Measurements from ENCODE around the gene ASS1. TPM values are rescaled to one million over a fixed set of nuclear protein-coding genes. Genes with fewer than 3 reads are reported as not detected.
"Not testable (repeated sequence)": the region's sequence is repeated elsewhere in the genome, so short reads cannot be mapped to it uniquely, and the experiment has no call there.

Gene ASS1
- polyA plus RNA-seq, 1 donor from 2014 or later = not detected

GRCh38 chr9:130434656-130435055, 10.1 kb upstream of the ASS1 start:
- H3K4me1 Mint-ChIP-seq, H3K9me3 Mint-ChIP-seq, H3K27ac Mint-ChIP-seq, H3K4me3 Mint-ChIP-seq, H3K36me3 Mint-ChIP-seq: not testable (repeated sequence)
- H3K27me3 Mint-ChIP-seq = peaks cover 37% of the 10 kb centered on the region

- Mint-ChIP-seq H3K9me3 (peaks cover 4 to 12% (median 6%) of the 10 kb centered on the region in 3 donors), H3K4me3 (no peak overlapping the region), H3K4me1 (peaks cover 0 to 3% (median 0%) of the 10 kb centered on the region in 3 donors), H3K27ac (no peak overlapping the region), H3K36me3 (peaks cover 2% of the 10 kb centered on the region), H3K27me3 (peaks cover 31% of the 10 kb centered on the region)
Measured at GRCh38 chr9:130437011-130437789, 7.6 kb upstream of the ASS1 start.

- Mint-ChIP-seq H3K36me3 (peaks cover 2% of the 10 kb centered on the region), H3K4me3 (no peak overlapping the region), H3K27me3 (peaks cover 27% of the 10 kb centered on the region)
Measured at GRCh38 chr9:130438382-130438981, 6.3 kb upstream of the ASS1 start.

DNA sequence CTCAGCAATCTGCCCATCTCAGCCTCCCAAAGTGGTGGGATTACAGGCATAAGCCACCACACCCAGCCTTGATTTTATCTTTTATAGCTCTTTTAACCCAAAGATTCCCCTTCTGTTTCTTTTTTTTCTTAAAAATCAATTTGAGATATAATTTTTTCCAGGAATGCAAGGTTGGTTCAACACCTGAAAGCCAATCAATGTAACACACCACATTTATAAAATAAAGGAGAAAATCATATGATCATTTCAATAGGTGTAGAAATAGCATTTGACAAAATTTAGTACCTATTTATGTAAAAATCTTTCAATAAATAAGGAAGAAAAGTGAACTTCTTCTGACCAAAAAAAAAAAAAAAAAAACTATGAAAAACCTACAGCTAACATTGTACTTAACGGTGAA, 3.7 kb upstream of the ASS1 start:
- peaks cover 23% of the 10 kb centered on the region for H3K27me3 Mint-ChIP-seq
- H3K4me3 Mint-ChIP-seq = no peak overlapping the region
- peaks cover 4 to 12% (median 6%) of the 10 kb centered on the region in 3 donors for H3K9me3 Mint-ChIP-seq
- H3K36me3 Mint-ChIP-seq = peaks cover 2% of the 10 kb centered on the region
- no peaks in the 10 kb centered on the region for H3K4me1 Mint-ChIP-seq
- H3K27ac Mint-ChIP-seq = no peak overlapping the region

More at GRCh38 chr9:130438382-130438981, 6.3 kb upstream of the ASS1 start:
- Mint-ChIP-seq H3K4me1 (no peaks in the 10 kb centered on the region), H3K9me3 (peaks cover 4 to 12% (median 6%) of the 10 kb centered on the region in 3 donors), H3K27ac (no peak overlapping the region)

- Mint-ChIP-seq H3K4me1 (no peaks in the 10 kb centered on the region), H3K36me3 (peaks cover 2% of the 10 kb centered on the region), H3K27me3 (peaks cover 19% of the 10 kb centered on the region), H3K27ac (no peak overlapping the region), H3K4me3 (no peak overlapping the region), H3K9me3 (peaks cover 4 to 12% (median 6%) of the 10 kb centered on the region in 3 donors)
Measured at GRCh38 chr9:130442746-130443455, 1.9 kb upstream of the ASS1 start.

DNA sequence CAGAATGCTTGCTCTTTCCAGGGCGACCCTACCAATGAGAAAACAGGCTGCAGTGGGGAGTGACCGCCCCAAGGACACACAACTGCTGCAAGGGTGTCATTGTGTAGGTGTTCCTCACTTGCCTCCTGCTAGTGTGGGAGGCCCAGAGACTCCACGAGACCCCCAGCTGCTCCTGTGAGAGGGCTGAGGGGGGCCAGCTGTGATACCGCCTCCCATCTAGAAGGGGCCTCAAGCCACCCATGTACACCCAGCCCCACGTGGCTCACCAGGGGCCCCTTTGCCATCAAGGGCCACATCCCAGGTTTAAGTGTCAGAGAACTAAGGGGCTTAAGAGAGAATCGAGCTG, 1.3 kb upstream of the ASS1 start:
- Mint-ChIP-seq H3K27me3 (peaks cover 20% of the 10 kb centered on the region), H3K4me3 (peak overlapping the region in 2 of 4 donors; percentile 35 to 57), H3K36me3 (peaks cover 2% of the 10 kb centered on the region), H3K4me1 (no peaks in the 10 kb centered on the region), H3K27ac (no peak overlapping the region), H3K9me3 (peaks cover 4 to 12% (median 6%) of the 10 kb centered on the region in 3 donors)

DNA sequence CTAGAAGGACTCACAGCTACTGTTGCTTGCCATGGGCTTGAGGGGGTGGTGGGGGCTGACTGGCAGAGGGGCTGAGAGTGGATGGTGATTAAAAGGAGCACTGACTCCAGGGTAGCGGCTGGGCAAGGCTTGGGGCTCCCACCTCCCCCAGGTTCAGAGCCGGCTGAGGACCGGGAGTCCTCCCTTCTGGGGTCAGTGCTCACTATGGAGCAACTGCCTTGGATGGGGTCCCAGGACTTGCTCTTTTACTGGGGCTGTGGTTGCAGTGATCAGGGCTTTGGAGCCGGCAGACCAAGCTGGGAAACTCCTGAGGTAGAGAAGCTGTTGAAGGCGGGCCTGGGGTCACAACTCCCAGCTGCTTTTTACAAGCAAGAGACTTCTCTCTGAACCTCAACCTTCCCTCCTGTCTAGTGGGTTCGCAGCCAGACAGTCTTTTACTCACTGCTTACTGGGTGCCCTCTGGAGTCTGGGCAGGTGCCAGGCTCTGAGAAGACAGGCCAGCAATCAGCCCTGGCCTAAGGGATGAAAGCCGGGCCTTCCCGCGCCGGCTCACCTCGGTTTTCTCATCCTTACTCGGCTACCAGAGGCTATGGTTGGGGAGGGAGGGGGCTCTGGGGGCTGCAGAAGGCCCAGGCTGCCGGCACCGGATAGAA, 795 bp upstream of the ASS1 start:
- H3K36me3 Mint-ChIP-seq = peaks cover 2% of the 10 kb centered on the region
- peaks cover 24% of the 10 kb centered on the region for H3K27me3 Mint-ChIP-seq

DNA sequence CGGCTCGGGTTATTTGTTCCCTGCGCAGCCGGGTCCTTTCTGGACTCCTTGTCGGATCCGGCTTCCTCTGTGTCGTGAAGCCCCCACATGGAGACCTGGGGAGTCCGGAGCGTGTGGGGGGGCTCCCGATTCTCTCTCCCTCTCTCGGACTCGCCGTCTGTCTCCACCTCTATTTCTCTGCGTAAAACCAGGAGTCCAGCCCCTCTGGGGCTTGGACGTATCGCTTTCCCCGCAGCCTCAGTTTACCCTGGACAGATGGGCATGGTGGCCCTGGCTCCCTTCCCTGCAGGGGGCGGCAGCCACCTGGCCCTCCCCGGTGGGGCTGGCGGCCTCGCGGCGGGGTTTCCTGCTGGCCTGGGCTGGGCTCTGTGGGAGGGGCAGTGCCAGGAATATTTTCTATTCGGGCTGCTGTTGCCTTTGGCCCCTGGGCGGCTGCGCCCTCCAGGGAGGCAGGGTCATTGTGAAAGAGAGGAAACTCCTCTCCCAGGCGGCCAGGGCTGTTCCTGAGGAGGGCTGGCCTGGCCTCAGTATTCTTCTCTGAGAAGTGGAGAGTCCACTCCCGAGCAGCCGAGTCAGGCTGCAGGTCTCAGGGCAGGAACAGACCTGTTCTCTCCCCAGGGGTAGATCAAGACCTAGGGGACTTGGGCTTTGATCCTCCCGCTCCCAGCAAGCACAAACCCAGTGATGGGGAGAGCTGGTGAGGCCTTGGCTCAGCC, 665 bp downstream of the ASS1 start:
- Mint-ChIP-seq H3K9me3 (peaks cover 2 to 9% (median 6%) of the 10 kb centered on the region in 3 donors), H3K36me3 (peaks cover 2% of the 10 kb centered on the region), H3K4me3 (peak overlapping the region; percentile 26 to 79 (median 58)), H3K27ac (no peak overlapping the region), H3K27me3 (peaks cover 30% of the 10 kb centered on the region), H3K4me1 (no peaks in the 10 kb centered on the region)

More for the DNA sequence above, 795 bp upstream of the ASS1 start:
- Mint-ChIP-seq H3K4me1 (no peaks in the 10 kb centered on the region), H3K9me3 (peaks cover 4 to 12% (median 6%) of the 10 kb centered on the region in 3 donors), H3K4me3 (peak overlapping the region in 2 of 4 donors; percentile 45 to 57), H3K27ac (no peak overlapping the region)

DNA sequence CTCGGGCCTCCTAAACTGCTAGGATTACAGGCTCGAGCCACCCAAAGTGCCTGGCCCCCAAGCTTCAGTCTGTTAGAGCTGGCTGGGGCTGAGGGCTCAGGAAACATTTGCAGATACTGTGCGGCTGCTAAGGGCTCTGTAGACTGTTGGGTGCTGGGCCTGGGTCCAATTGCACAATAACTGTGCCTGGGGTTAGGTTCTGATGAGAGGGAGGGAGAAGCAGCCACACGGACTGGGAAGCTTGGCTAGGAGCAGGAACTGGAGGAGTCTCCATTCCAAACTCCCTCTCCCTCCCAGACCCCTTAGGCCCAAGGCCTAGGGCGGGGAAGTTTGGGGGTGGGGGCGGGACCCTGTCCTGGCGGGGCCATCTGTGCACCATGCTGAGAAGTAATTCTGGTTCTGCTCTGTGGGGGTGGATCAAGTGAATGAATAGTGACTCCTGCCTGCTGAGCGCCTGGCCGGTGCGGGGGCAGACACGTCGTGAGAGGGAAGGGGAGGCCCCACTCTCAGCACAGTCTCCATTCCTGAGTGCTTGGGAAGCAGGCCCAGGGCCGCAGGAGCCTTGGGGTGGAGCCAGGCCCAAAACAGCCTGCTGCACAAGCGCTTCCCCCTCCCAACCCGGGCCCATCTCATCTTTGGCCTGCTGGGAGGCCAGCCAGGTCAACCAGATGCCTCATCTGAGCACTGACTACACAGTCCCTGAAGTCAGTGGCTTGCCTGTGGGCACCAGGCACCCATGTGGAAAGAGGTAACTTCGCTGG, 1.5 kb downstream of the ASS1 start:
- no peak overlapping the region for H3K27ac Mint-ChIP-seq
- peak overlapping the region in 3 of 4 donors; percentile 26 to 60 (median 43) for H3K4me3 Mint-ChIP-seq
- H3K9me3 Mint-ChIP-seq = peaks cover 1 to 8% (median 3%) of the 10 kb centered on the region in 3 donors
- H3K27me3 Mint-ChIP-seq = peaks cover 30% of the 10 kb centered on the region
- peaks cover 2% of the 10 kb centered on the region for H3K36me3 Mint-ChIP-seq
- H3K4me1 Mint-ChIP-seq = no peaks in the 10 kb centered on the region

DNA sequence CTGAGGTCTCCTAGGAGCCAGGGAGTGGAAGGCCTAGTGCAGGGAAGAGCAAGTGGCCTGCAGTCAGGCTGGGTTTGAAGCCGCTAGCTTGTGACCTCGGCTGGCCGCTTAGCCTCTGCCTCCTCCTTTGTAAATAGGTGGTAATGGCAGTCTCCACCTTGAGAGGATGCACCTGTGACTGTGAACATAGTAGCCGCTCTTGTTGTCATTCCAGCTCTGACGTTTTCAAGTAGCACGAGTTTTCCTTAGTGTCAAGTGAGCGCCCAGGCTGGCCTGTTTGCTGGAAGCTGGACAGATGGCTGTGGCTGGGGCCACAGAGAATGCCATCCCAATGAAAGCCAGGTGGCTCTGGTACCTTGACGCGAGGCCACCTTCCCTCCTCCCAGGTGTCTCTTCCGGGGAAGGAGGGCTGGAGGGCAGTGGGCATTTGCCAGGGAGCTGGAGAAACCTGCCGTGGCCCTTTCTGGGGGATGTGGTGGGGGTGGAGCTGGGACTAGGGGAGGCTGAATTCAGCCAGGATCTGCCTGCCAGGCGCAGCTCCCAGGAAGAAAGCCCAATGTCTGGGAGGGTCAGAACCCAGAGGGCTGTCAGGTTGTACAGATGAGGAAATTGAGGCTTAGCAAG, 2.5 kb downstream of the ASS1 start:
- H3K27me3 Mint-ChIP-seq = peaks cover 30% of the 10 kb centered on the region
- H3K4me3 Mint-ChIP-seq = no peak overlapping the region
- H3K27ac Mint-ChIP-seq = no peak overlapping the region
- H3K9me3 Mint-ChIP-seq = no peaks in the 10 kb centered on the region
- no peaks in the 10 kb centered on the region for H3K4me1 Mint-ChIP-seq
- peaks cover 1% of the 10 kb centered on the region for H3K36me3 Mint-ChIP-seq

- no peaks in the 10 kb centered on the region for H3K4me1 Mint-ChIP-seq
- H3K27ac Mint-ChIP-seq = no peak overlapping the region
- H3K27me3 Mint-ChIP-seq = peaks cover 28% of the 10 kb centered on the region
- H3K36me3 Mint-ChIP-seq = peaks cover 1% of the 10 kb centered on the region
- H3K9me3 Mint-ChIP-seq = no peaks in the 10 kb centered on the region
- H3K4me3 Mint-ChIP-seq = no peak overlapping the region
Measured at GRCh38 chr9:130448035-130448624, 3.4 kb downstream of the ASS1 start.

DNA sequence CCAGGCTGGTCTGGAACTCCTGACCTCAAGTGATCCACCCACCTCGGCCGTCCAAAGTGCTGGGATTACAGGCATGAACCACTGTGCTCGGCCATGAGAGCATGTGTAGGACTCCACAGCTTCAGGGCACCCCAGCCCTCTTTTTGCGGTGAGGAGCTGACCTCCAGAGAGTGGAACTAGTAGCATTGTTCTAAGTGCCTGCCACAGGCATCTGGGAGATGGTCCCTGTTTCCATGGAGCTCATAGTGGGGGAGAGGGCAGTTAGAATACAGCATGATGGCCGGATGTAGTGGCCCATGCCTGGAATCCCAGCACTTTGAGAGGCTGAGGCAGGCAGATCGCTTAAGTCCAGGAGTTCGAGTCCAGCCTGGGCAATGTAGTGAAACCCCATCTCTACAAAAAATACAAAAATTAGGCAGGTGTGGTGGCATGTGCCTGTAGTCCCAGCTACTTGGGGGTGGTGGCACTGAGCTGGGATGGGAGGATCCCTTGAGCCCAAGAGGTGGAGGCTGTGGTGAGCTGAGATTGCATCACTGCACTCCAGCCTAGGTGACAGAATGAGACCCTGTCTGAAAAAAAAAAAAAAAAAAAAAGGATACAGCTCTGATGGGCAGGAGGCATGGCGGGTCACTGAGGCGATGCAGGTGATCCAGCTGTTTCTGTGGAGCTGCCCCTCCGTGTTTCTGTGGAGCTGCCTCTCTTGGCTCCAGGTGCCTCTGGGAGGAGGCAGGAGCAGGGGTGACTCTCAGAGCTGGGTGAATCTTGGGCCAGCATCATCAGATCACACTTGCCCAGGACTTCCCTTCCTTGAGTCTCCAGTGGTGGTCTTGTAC, 4.2 kb downstream of the ASS1 start:
- Mint-ChIP-seq H3K4me3 (no peak overlapping the region), H3K36me3 (peaks cover 1% of the 10 kb centered on the region), H3K9me3 (no peaks in the 10 kb centered on the region), H3K27me3 (peaks cover 22% of the 10 kb centered on the region), H3K4me1 (no peaks in the 10 kb centered on the region), H3K27ac (no peak overlapping the region)
